Endothelial cell of umbilical vein (primary cell): ENCODE measurements around the gene DNM2. TPM values are rescaled to one million over a fixed set of nuclear protein-coding genes. Genes with fewer than 3 reads are reported as not detected.

Experiments
- BruUV-seq: library from RNA; stranded (reverse); fragments of 400-500 nt; replicated peaks from 2 replicates; lab custom pipeline; 2021; lab: Mats Ljungman, UMichigan
- CTCF ChIA-PET: fragments of 300-600, 350-600 bp; sonication (Branson Sonifier 250); formaldehyde crosslinking; loops from one replicate; lab custom pipeline; 2021; ENCODE audit warnings: antibody characterized with exemption, inconsistent platforms; lab: Charles Lee
- POLR2A ChIA-PET: fragments of 300-600, 350-600 bp; sonication (Branson Sonifier 250); formaldehyde crosslinking; loops from one replicate; lab custom pipeline; 2021; ENCODE audit warnings: antibody characterized with exemption, inconsistent platforms; lab: Charles Lee
- DNase-seq: peaks from one replicate; pipeline ENCODE4 v3.0.0-alpha.2; 2011; ENCODE audit warnings: low read depth, low spot score
- FAIRE-seq: peaks from 2 replicates; lab custom pipeline; 2011; peaks lifted over from hg19 to GRCh38; lab: Jason Lieb, UNC
- H2AFZ ChIP-seq: 2 replicates; pipeline ENCODE4 v1.6.0; 2012; ENCODE audit warnings: low read depth, low read length, control low read depth, inconsistent platforms
- H3K27ac ChIP-seq: 2 replicates; pipeline ENCODE4 v1.5.1; 2011; ENCODE audit warnings: low read depth, mild to moderate bottlenecking, control low read depth, low read length, moderate library complexity; ENCODE audit not compliant: insufficient read depth
- H3K27me3 ChIP-seq, 2 experiments: 2 replicates each; pipeline versions ENCODE4 v1.6.0 to v1.6.1; 2011; ENCODE audit warnings: low read length in 2 of 2, mixed read lengths in 1 of 2; ENCODE audit not compliant: control insufficient read depth in 2 of 2, insufficient read depth in 2 of 2
- H3K36me3 ChIP-seq, 2 experiments: 2 replicates in 1 of 2; 3 replicates in 1 of 2; pipeline ENCODE4 v1.5.1; 2011; ENCODE audit warnings: low read length in 2 of 2, mild to moderate bottlenecking in 1 of 2, moderate library complexity in 1 of 2; ENCODE audit not compliant: control insufficient read depth in 2 of 2, insufficient read depth in 2 of 2; ENCODE audit errors: extremely low read depth in 1 of 2
- H3K4me1 ChIP-seq: 3 replicates; pipeline ENCODE4 v1.5.1; 2011; ENCODE audit warnings: mild to moderate bottlenecking, low read length; ENCODE audit not compliant: control insufficient read depth, insufficient read depth; ENCODE audit errors: extremely low read depth
- H3K4me2 ChIP-seq: 2 replicates; pipeline ENCODE4 v1.6.1; 2011; ENCODE audit warnings: low read length, control low read depth, mixed read lengths; ENCODE audit not compliant: insufficient read depth
- H3K4me3 ChIP-seq, 3 experiments: fragments of 200-600 bp in 1 of 3; sonication (generic), shearing (Covaris generic) in 1 of 3; replicated peaks in 1 of 3; 2 replicates each; pipeline ENCODE4 v1.5.1; 2011 to 2016; ENCODE audit warnings: control low read depth in 3 of 3, low read length in 3 of 3, mild to moderate bottlenecking in 2 of 3, inconsistent platforms in 1 of 3, low read depth in 1 of 3, moderate library complexity in 1 of 3; ENCODE audit not compliant: insufficient read depth in 1 of 3
- H3K79me2 ChIP-seq: 2 replicates; pipeline ENCODE4 v1.6.0; 2012; ENCODE audit warnings: low read length, inconsistent platforms; ENCODE audit not compliant: control insufficient read depth, insufficient read depth
- H3K9ac ChIP-seq: replicated peaks from 2 replicates; pipeline ENCODE3; 2011; ENCODE audit warnings: low read length, control low read depth; ENCODE audit not compliant: insufficient read depth; ENCODE audit errors: extremely low read depth
- H3K9me1 ChIP-seq: replicated peaks from 3 replicates; pipeline ENCODE4 v1.6.0; 2011; ENCODE audit warnings: mild to moderate bottlenecking, low read length; ENCODE audit not compliant: control insufficient read depth, insufficient read depth; ENCODE audit errors: extremely low read depth
- H3K9me3 ChIP-seq: replicated peaks from 2 replicates; pipeline ENCODE4 v1.5.1; 2012; ENCODE audit warnings: low read length, inconsistent platforms; ENCODE audit not compliant: control insufficient read depth, insufficient read depth
- H4K20me1 ChIP-seq: replicated peaks from 2 replicates; pipeline ENCODE3; 2011; ENCODE audit warnings: mild to moderate bottlenecking, low read length; ENCODE audit not compliant: control insufficient read depth, insufficient read depth; ENCODE audit errors: extremely low read depth
- CTCF ChIP-seq, 2 donors: IDR thresholded peaks; 1 replicate in 1 of 2; 2 replicates in 1 of 2; pipeline ENCODE4 v1.5.1; 2011; ENCODE audit warnings: low read length in 2 of 2, mild to moderate bottlenecking in 2 of 2, moderate library complexity in 2 of 2, control low read depth in 1 of 2, inconsistent platforms in 1 of 2, low read depth in 1 of 2; ENCODE audit not compliant: insufficient read depth in 1 of 2; ENCODE audit errors: extremely low read depth in 1 of 2
- GATA2 ChIP-seq: IDR thresholded peaks from 2 replicates; pipeline ENCODE4 v1.7.0; 2011; ENCODE audit warnings: low read depth, mild to moderate bottlenecking, moderate library complexity, mixed read lengths, low read length; ENCODE audit not compliant: insufficient read length, insufficient read depth
- JUN ChIP-seq: IDR thresholded peaks from 2 replicates; pipeline ENCODE4 v1.6.1; 2011; ENCODE audit warnings: borderline replicate concordance, low read depth; ENCODE audit not compliant: insufficient read length, insufficient read depth
- POLR2A ChIP-seq: IDR thresholded peaks from 2 replicates; pipeline ENCODE4 v1.6.1; 2012; ENCODE audit warnings: low read depth, mild to moderate bottlenecking, control low read depth, low read length
- POLR2AphosphoS5 ChIP-seq: IDR thresholded peaks from 2 replicates; pipeline ENCODE4 v1.6.1; 2012; ENCODE audit warnings: low read depth, mild to moderate bottlenecking, control low read depth, low read length, moderate library complexity; ENCODE audit not compliant: insufficient read depth
- dilution Hi-C: fragments of 300-500 bp; cut with MboI; formaldehyde crosslinking; loops from one replicate; pipeline ENCODE4 v1.15.0; 2019; ENCODE audit warnings: low sequenced_read_pairs; ENCODE audit not compliant: extremely low pct_ligation_motif_present
- intact Hi-C: fragments of 100-400 bp; cut with micrococcal nuclease; formaldehyde crosslinking; loops from one replicate; pipeline ENCODE4 v1.10.0; 2022
- polyA plus RNA-seq, 4 experiments: library from polyadenylated mRNA; depleted of rRNA in 3 of 4; stranded (reverse) in 3 of 4; unstranded in 1 of 4; fragments of >200 nt; gene quantifications; 2 replicates each; pipeline versions ENCODE4 v1.2.1 to v1.2.3, GENCODE V29; 2011 to 2012; ENCODE audit warnings: missing spikeins in 1 of 4
- total RNA-seq: library from RNA; stranded (reverse); gene quantifications from 2 replicates; pipeline ENCODE4 v1.2.3, GENCODE V29; 2021

Gene DNM2
- total and polyA plus RNA-seq, 2 donors (not counting 3 experiments of a cell fraction or from before 2014, with no cell fraction given): 81.8 to 175 TPM

- H3K36me3 ChIP-seq: peaks cover 2 to 36% of the 10 kb centered on the region in 2 experiments
- intact Hi-C loops: no loop called here
- BruUV-seq: TSS peak; percentile 12
- no peak overlapping the region for H2AFZ ChIP-seq
- H3K9me1 ChIP-seq: no peaks in the 10 kb centered on the region
- no peak overlapping the region for H3K4me3 ChIP-seq
- DNase-seq (no peak), FAIRE-seq (no peak)
- no peaks in the 10 kb centered on the region for H4K20me1 ChIP-seq
- H3K27me3 ChIP-seq: no peaks in the 10 kb centered on the region
- ChIA-PET POLR2A (no interaction called here), CTCF (interaction anchor here (0.5 to 2.6 kb wide), 4 partner anchors 11 to 328 kb away, joined by 4 to 12 read pairs (median 8); partner anchors contain the start of genes DNM2 and KEAP1)
- H3K4me1 ChIP-seq: peaks cover under 1% of the 10 kb centered on the region
- no peak for TF ChIP-seq CTCF (IDR thresholded peaks at IDR 0.05; ENCODE audit: extremely low read depth in 1 of 2, insufficient read depth in 1 of 2, low read depth in 1 of 2, low read length in 2 of 2)
- TF ChIP-seq POLR2A: peak; percentile 33
- no peak for TF ChIP-seq JUN
- no peak for TF ChIP-seq GATA2
- TF ChIP-seq POLR2AphosphoS5: no peak
- H3K9ac ChIP-seq: no peak overlapping the region
- no peak overlapping the region for H3K4me2 ChIP-seq
- no peak overlapping the region for H3K27ac ChIP-seq
- H3K79me2 ChIP-seq: no peaks in the 10 kb centered on the region
- dilution Hi-C loops: no loop called here
- no peaks in the 10 kb centered on the region for H3K9me3 ChIP-seq
These were observed 113.3 kb downstream of the DNM2 start for GRCh38 chr19:10830931-10831779.
